CD4-positive, alpha-beta T cell treated with Interferon gamma for 1 hour (primary cell): ENCODE measurements around the gene PLEKHH1.
A peak's percentile ranks its signal among the peaks of the same experiment; 100 is the strongest.
"Not testable (repeated sequence)": the region's sequence is repeated elsewhere in the genome, so short reads cannot be mapped to it uniquely, and the experiment has no call there.

Experiments
- DNase-seq: peaks from one replicate; pipeline ENCODE4 v3.0.0-alpha.2; 2020

The PLEKHH1 gene

DNA sequence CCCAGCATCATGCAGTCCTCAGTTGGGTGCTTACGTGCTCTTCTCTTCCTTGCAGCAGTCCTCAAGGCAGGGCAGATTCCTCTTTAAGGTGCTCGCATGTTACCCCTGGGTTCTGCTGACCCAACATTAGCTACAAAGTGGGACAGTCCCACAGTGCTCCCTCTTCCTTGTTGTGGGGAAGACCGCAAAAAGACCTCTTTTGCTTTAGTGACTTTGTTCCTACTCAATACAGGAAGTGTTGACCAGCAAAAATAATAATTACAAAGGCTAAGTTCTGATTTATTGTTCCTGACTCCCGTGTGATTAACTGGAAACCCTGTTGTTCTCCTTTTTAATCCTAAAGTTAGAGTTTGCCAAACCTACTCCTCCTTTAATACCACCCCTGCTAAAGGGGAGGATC lies 53.3 kb downstream of the PLEKHH1 start:
- no peak for DNase-seq

DNA sequence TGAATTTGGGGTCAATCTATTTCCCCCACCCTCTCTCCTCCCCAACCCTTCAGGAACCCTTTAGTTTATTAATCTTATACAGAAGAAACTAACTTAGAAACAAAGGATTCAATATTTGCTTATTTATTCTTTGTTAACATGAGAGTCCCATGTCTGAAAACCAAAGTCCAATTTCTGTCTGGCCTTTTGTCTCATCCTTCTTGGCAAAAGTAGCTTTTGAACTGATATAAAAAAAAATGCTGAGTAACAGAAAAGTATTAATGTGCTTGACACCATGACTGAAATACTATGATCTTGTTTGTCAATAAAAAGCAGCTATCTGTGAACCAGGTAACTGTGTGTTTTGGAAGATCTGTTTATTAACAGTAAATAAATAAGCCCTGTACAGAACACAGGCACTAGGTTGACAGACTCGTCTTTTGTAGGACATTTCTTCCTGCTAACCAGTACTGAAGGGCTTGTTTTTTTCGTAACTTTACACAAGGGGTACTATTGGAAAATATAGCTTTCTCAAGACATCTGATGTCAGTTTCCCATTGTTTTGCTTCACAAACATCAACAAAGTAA lies 56.2 kb downstream of the PLEKHH1 start:
- no peak for DNase-seq

DNA sequence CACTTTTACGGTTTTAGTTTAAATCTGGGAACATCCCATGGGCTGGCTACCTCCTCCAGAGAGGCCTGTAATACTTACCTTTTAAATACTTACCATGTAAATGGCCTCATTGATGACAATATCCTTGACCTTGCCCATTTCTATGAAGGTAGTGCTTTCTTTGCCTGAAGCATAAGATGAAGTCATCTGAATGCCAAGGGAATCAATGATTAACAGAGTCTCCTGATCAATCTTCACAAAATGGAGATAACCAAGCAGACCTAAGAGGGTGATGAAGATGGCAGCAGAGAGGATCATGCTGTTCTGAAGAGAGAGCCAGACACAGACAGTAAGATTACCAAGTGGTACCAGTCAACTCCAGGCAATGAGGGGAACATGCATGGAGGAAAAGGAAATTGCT lies 60.6 kb downstream of the PLEKHH1 start:
- DNase-seq, result not testable (repeated sequence)

DNA sequence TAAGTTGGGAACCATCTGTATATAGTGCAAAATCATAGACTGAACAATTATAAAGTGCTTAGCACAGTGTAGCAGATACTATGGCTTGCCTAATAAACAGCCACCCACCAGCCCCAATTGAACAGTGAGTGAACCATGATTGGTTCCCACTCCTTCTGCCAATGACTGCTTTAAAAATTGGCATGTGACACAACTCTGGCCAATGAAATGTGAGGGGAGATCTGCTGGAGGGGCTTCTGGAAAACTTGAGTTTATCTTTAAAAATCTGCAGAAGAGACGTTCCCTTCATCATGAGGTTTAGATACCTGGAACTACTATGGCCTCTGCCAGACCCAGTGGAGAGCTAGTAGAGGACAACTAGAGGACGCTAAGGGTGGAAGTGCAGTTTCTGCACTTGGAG lies 62.3 kb downstream of the PLEKHH1 start:
- DNase-seq, result no peak

DNA sequence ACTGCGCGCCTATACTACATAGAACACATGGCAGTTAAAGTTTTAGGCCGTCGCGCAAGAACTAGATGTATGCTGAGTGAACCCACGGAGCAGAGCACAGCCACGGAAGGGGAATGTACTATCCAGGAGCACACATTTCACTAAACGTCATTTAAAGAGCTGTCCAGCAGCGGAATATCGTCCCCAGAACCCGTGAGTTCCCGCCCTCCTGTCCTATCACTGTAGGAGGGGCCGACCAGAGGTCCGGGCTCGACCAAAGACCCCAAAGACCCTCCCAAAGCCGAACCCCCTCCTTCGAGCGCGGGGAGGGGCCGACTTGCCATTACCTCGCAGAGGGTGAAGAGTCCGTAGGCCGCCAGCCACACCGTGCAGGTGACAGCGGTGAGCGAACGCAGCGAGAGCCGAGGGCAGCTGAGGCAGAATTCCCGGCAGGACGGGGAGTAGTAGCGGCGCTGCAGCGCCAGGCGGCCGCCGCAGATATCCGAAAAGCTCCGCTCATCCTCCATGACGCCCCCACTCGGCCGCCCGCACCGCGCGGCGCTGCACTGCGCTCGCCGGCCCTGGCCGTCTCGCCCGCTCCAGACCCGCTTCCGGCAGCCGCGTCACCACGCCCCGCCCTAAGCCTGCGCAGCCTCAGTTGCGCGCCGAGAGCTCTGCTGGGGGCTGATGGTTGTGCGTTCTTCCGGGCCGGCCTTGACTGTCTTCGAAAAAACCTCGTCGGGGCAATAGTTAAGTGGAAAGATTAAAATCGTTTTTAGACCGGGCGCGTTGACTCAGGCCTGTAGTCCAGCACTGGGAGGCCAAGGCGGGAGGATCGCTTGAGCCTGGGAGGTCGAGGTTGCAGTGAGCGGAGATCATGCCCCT lies 66.8 kb downstream of the PLEKHH1 start, which contains the start of gene PIGH:
Gene PIGH, minus strand, starts transcription at position 571 of the 864 bp plus-strand sequence. Its CDS starts 65 bp downstream, at position 506.
- DNase-seq, result peak; percentile 94

DNA sequence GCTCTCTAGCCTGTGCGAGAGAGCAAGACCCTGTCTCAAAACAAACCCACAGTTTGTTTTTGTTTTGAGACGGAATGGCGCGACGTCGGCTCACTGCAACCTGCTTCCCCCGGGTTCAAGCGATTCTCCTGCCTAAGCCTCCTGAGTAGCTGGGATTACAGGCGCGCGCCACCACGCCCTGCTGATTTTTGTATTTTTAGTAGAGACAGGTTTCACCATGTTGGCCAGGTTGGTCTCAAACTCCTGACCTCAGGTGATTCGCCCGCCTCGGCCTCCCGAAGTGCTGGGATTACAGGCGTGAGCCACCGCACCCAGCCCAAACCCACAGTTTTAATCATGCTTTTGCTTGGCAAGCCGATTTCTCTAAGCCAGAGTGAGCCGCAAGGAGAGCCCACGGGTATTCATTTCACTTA lies 67.5 kb downstream of the PLEKHH1 start:
- not testable (repeated sequence) for DNase-seq

DNA sequence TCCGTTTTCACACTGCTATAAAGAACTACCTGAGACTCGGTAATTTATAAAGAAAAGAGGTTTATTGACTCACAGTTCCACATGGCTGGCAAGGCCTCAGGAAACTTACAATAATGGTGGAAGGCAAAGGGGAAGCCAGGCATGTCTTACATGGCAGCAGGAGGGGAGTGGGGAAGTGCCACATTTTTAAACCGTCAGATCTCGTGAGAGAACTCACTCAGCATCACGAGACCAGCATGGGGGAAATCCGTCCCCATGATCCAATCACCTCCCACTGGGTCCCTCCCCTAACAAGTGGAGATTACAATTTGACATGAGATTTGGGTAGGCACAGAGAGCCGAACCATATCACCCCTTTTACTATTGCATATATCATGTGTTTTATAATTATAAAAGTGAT lies 69.0 kb downstream of the PLEKHH1 start:
- DNase-seq, result no peak

DNA sequence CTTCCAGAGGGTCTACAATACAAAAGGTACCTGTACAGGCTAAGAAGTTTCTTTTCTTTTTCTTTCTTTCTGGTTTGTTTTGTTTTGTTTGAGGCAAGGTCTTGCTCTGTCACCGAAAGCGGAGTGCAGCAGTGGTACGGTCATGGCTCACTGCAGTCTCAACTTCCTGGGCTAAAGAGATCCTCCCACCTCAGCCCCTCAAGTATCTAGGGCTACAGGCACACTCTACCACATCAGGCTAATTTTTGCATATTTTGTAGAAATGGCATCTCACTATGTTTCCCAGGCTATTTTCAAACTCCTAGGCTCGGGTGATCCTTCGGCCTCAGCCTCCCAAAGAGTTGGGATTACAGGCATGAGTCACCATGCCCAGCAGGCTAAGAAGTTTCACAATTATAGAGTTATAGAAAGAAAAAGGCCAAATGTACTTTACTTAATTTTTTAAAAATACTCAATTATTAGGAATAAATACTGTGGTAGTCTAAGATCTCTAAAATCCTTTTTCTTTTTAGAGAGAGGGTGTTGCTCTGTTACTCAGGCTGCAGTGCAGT lies 70.0 kb downstream of the PLEKHH1 start:
- peak; percentile 49 for DNase-seq

DNA sequence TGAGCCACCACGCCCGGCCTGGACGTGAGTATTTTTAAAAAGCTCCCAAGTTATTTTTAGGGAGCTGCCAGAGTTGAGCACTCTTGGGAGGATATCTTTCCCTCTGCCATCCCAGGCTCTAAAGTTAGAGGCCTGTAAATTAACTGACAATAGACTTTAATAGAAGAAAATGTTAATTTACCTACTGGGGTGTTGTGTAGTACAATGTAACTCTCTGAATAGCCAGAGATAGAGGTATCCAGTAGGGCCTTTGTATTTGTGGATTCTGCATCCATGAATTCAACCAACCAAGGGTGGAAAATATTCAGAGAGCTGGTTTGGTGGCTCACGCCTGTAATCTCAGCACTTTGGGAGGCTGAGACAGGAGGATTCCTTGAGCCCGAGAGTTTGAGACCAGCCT lies 74.6 kb downstream of the PLEKHH1 start:
- DNase-seq, result no peak

DNA sequence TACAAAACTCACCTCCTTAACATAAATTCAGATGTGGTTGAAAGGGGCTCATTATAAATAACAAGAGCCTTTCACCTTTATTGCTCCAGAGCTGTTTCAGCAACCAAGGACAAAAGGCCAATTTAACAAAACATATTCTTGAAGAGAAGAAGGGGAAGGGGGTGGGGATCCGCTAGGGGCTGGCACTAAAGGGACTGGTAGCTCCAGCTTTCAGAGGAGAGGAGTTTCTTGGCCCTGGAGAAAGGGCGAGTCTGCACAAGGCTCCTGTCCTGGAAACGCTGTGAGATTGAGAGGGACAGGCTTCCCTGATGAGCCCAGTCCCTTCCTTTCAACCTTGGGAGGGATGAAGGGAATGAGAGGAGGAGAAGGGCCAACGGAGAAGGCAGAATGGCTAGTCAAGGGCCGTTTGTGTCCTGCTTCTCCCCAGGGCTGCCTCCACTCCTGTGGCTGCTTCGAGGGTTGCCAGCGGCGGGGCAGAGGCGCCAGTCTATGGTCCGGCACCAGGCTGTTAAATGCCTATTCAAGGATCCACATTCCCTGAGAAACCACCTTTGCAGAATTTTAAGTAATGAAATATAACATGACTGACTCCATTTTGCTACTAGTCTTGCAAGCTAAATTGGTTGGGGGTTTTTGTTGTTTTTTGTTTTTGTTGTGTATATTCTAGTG lies 76.7 kb downstream of the PLEKHH1 start:
- DNase-seq, result no peak

DNA sequence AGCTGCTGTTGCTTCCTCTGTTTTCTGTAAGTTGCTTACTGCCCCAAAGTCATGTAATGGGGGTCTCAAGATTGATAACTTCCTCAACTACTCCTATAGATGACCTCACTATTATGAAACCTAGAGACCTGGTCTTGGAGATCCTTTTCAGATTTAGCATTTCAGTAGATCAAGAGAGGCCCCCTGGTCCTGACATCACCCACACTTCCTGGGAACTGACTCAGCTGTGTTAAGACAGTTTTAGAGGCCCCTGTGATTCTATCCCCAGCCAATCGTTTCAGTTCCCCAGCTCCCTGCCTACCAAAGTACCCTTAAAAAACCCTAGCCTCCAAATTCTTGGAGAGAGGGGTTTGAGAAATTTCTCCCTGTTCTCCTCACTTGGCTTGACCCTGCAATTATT lies 77.4 kb downstream of the PLEKHH1 start:
- no peak for DNase-seq

DNA sequence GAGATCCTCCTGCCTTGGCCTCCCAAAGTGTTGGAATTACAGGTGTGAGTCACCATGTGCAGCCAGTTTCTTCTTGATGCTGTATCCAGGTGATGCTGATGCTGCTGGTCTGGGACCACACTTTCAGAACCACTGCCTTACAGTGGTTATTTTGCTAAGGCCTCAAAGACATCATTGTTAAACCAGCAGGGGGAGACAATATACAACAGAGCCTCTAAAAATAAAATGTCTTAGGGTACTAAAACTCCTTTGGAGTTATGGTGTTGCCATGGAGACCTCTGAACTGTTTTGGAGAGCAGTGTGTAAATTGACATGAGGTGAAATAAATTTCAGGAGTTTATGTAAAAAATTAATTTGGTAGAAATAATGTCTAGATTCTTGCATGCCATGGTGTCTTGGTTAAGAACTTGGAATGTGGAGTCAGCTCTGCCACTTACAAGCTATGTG lies 85.5 kb downstream of the PLEKHH1 start:
- DNase-seq, result peak; percentile 36

DNA sequence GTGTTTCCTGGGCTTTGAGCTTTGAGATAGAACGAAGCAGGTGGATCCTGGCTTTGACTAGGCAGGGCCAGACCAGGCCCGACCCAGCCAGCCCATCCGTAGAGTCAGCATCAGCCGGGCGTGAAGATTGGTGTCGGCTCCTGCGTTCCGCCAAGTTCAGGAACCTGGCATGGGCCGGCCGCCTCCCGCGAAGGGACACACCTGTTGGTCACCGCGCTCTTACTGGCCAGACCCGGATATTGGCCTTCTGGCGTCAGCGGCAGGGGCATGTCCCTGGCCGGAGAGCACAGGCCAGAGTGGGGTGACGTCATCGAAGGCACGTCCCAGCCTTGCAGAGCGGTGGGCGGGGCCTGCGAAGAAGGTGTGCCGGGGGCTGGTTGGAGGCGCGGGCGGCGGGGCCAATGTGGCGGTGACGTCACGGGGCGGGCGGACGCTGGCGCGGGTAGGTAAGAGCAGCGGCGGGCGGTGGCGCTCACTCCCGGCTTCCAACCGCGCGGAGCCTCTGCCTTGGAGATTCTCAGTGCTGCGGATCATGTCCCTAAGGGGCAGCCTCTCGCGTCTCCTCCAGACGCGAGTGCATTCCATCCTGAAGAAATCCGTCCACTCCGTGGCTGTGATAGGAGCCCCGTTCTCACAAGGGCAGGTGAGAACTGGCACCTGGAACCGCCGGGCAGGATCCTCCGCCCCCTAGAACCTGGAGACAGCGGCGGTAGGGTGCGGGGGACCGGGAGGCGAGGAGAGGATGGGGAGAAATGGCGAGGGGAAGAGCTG lies 86.5 kb downstream of the PLEKHH1 start, which contains the start of gene ARG2:
Gene ARG2, plus strand, starts transcription at position 475 of the 771 bp plus-strand sequence. Its CDS starts 58 bp downstream, at position 533.
- DNase-seq, result peak; percentile 98

DNA sequence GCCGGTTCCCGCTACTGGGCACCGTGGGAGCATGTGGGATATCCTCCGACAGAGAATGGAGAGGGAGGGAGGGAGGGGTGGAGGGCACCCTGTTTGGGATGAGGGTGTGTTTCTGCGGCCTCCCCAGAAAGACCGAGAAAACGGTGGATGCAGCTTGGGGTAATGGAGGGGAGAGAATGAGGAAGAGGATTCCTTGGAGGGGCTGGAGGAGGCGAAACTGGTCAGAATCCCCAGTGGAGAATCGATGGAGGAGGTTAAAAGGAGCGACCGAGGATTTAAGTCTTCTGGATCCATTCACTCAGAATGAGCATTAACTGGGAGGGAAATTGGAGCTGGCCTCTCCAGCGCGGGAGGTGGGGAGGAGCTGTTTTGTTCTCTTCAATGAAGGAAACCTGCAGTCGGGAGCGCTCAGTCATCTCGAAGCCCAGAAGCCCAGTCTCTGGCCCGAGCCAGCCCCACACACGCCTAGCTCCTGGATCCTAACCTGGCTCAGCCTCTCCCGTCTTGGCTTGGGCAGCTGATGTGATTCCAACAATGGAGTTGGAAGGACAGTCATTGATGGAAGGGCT lies 87.2 kb downstream of the PLEKHH1 start:
- no peak for DNase-seq

DNA sequence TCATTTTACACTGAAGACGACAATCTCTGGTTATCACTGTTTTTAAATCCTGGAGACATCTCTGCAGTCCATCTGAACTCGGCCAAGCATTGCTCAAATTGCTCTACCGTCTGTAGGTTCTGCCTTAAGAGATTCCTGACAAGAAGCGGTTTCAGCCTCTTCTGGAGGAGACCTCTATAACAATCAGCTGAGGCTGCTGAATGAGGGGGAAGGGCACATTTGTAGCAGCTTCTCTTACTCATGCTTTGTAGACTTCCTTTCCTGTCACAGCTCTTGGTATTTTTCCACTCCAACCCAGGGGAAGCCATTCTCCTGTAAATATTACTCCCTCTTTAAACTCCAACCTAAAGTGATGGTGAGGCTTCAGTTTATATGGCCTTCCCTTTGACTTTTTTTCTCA lies 89.6 kb downstream of the PLEKHH1 start:
- no peak for DNase-seq

DNA sequence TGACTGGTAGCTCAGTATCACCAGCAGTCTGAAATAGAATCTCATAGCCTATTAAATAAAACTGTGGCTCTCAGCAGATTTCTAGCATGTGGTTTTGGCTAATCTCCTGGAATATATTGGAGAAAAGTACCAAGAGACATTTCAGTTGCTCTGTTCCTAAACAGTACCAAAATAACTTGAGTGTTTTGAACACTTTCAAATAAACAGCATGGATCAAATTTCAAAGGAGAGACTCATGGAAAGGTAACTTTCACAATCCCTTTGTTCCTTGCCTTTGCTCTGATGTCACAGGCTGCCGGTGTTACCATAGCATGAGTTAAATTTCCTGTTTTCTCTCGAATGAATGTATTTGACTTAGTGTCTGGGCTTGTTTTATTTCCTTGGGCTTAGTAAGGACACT lies 90.0 kb downstream of the PLEKHH1 start:
- no peak for DNase-seq

DNA sequence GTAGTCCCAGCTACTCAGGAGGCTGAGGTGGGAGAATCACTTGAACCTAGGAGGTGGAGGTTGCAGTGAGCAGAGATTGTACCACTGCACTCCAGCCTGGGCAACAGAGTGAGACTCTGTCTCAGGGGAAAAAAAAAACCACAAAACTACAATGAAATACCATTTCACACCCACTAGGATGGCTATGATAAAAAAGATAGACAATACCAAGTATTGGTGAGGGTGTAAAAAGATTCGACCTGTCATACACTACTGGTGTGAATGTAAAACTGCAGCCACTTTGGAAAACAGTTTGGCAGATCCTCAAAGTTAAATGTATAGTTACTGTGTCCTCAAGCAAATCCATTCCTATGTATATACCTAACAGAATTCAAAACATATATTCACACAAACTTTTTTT lies 93.0 kb downstream of the PLEKHH1 start:
- not testable (repeated sequence) for DNase-seq

DNA sequence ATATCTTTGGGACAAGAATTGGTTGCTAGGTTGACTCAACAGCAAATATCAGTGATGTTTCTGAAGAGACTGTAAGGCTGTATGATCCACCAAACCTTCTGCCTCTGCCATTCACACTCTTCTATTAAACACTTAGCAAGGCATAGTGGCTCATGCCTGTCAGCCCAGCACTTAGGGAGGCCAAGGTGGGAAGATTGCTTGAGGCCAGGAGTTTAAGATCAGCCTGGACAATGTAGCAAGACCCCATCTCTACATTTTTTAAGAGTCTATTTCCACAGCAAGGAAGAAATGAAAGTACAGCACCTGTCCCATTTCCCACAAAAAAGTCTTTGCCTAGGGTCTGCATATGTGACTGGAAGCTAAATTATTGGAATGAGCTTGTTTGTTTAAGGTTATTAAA lies 94.4 kb downstream of the PLEKHH1 start:
- no peak for DNase-seq

DNA sequence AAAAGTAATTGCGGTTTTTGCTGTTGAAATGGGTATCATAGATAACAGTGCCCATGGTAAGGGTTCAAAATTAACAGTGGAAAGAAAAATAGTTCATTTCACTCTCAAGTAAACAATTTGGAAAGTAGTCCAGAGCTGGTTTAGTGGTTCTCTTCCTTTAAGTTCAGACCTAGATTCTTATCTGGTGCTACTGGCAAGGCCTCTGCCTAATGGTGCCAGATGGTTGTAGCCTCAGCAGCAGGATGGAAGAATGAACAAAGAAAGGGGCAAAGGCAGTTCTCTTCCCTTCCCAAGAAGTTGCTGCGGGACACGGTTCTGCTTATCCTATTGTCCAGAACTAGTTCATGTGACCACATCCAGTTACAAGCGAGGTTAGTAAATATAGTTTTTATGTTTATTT lies 97.1 kb downstream of the PLEKHH1 start:
- no peak for DNase-seq

DNA sequence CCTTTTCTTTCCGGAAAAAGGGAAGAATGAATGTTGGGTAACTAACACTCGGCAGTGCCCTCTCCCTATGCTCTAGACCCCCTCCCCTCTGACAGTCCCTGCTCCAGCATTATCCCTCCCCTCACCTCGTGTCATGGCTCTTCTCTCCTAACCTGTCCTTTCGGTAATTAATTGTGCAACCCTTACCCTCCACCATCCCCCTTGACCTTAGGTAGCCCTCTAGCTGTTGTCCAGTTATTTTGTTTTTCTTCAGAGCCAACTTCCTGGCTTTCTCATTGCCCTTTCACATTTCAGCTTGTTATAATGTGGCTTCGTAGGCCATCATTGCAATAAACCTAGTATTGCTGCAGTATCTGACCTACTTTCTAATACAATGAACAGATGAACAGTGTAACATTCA lies 97.8 kb downstream of the PLEKHH1 start:
- DNase-seq, result no peak

DNA sequence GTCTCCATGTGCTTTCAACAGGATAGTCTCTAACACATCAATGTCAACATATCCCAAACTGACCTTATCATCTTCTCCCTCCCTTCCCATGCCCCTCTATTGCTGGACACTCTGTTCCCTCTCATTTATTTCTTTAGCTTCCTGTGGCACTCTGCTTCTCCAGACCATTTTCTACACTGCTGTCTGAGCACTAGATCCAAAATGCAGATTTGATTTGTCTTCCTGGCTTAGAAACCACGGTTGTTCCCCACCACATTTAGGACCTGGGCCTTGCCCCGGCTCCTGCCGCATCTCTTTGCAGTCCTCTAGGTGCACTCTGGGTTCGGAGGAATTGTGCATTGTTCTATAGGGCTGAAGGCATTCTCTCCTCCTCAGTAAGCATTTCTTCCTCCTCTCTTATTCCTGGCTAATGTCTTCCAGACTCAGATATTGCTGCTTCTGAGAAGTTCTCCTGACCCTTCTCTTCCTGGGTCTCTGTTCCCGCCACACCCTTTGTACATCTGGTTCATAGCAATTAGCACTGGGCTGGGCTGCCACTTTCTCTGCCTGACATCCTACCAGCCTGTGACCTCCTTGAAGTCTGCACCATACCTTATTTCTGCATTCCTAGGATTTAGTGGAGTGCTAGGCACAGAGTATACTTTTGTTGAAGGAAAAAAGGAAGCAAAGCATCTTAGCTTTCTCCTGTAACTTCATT lies 100.5 kb downstream of the PLEKHH1 start:
- no peak for DNase-seq
